IPS-15b (cell line): ENCODE measurements around the gene MTG2.

Experiments
- H3K27me3 ChIP-seq: one replicate; pipeline ENCODE4 v1.6.1; 2013; ENCODE audit warnings: low read length; ENCODE audit not compliant: control insufficient read depth, insufficient read depth
- H3K36me3 ChIP-seq: one replicate; pipeline ENCODE4 v1.6.1; 2013; ENCODE audit warnings: low read length; ENCODE audit not compliant: control insufficient read depth, insufficient read depth
- H3K4me1 ChIP-seq: one replicate; pipeline ENCODE4 v1.6.1; 2013; ENCODE audit warnings: mild to moderate bottlenecking, low read length; ENCODE audit not compliant: control insufficient read depth, insufficient read depth
- H3K4me3 ChIP-seq: one replicate; pipeline ENCODE4 v1.5.1; 2013; ENCODE audit warnings: low read depth, low read length
- H3K9ac ChIP-seq: one replicate; pipeline ENCODE4 v1.6.1; 2013; ENCODE audit warnings: low read depth, mild to moderate bottlenecking, low read length
- H3K9me3 ChIP-seq: one replicate; pipeline ENCODE4 v1.6.1; 2013; ENCODE audit warnings: mild to moderate bottlenecking, low read length; ENCODE audit not compliant: control insufficient read depth, insufficient read depth

MTG2 gene

DNA sequence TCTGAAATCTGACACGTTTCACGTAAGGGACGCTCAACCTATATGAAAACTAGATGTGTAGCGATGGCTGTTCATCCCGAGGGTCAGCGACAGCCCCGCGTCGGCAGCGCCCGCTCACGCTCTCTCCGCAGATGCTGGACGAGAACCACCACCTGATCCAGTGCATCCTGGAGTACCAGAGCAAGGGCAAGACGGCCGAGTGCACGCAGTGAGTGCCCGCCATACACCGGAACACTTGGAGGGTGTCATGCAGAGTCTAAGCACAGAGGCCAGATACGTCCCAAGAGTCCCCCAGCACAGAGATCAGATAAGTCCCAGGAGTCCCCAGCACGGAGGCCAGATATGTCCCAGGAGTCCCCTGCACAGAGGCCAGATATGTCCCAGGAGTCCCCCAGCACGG, 24.3 kb upstream of the MTG2 start:
- no peaks in the 10 kb centered on the region for H3K27me3 ChIP-seq
- H3K36me3 ChIP-seq, result peaks cover 48% of the 10 kb centered on the region
- H3K9me3 ChIP-seq, result no peaks in the 10 kb centered on the region
- H3K4me3 ChIP-seq, result no peak overlapping the region
- peaks cover 5% of the 10 kb centered on the region for H3K4me1 ChIP-seq
- H3K9ac ChIP-seq, result no peak overlapping the region

DNA sequence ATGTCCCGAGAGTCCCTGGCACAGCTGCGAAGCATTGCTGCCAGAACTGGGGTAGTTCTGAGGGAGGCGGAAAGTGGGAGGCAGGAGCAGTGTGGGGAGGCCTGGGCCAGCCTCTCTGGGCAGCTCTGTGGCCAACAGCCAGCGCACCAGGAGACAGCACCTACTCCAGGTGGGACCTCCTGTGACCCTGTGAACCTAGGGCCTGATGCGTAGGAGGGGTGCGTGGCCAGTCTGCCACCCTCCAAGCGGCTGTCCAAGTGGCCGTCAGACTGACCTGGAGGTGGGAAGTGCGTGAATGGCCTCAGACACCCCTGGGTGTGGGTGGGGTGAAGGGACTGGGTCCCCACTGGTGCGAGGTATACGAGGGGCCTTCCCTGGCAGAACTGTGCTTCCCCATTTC, 23.8 kb upstream of the MTG2 start:
- Histone ChIP-seq H3K9ac (no peak overlapping the region), H3K4me3 (no peak overlapping the region), H3K9me3 (no peaks in the 10 kb centered on the region), H3K36me3 (peaks cover 50% of the 10 kb centered on the region), H3K27me3 (no peaks in the 10 kb centered on the region), H3K4me1 (peaks cover 5% of the 10 kb centered on the region)

DNA sequence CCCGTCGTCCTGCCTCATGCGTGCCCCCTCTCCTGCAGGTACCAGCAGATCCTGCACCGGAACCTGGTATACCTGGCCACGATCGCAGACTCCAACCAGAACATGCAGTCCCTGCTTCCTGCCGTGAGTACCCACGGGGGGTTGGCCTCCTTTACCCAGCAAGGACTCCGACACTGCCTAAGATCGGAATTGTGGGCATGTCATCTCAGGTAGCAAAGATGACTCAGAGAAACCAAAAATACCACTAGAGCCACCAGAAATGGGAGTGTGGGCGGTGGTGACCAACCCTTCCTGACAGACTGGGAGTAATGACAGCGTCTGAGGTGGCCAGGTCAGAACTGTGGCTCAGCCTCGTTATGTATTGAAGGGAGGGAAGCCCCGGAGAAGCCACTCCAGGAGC, 23.0 kb upstream of the MTG2 start:
- Histone ChIP-seq H3K36me3 (peaks cover 53% of the 10 kb centered on the region), H3K4me1 (peaks cover 5% of the 10 kb centered on the region)

DNA sequence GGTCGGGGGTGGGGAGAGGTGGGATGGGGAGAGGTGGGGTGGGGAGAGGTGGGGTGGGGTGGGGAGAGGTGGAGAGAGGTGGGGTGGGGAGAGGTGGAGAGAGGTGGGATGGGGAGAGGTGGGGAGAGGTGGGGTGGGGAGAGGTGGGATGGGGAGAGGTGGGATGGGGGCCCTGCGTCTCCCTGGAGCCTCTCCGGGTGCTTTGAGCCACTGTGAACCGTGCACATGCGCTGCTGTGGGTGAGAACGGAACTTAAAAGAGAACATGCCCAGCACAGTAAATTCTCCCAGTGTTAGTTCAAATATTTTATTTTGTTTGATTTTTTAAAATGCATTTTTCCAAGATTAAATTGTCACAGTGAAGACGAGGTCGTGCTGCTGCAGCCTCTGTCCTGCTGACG, 22.6 kb upstream of the MTG2 start:
- Histone ChIP-seq H3K9ac (no peak overlapping the region), H3K9me3 (no peaks in the 10 kb centered on the region), H3K4me3 (no peak overlapping the region), H3K4me1 (peaks cover 5% of the 10 kb centered on the region), H3K36me3 (peaks cover 55% of the 10 kb centered on the region), H3K27me3 (no peaks in the 10 kb centered on the region)

More for the DNA sequence above, 23.0 kb upstream of the MTG2 start:
- Histone ChIP-seq H3K9me3 (no peaks in the 10 kb centered on the region), H3K9ac (no peak overlapping the region), H3K4me3 (no peak overlapping the region), H3K27me3 (no peaks in the 10 kb centered on the region)

DNA sequence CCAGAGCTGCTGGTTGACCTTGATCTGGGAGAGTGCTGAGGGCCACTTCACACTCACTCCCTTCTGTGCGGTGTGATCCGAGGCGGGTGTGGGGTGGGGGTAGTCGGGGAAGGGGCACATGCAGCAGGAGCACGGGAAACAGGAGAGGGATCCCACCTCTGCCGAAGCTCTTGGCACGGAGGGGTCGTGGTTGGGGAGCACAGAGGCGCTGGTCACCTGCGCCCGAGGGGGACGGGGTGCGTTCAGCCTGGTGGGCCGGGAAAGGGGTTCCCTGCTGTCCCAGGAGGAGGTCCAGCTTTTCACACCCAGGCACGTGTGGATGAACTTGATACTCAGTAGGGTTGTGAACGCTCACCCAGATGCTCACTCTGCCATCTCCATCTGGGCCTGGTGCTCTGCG, 22.0 kb upstream of the MTG2 start:
- no peaks in the 10 kb centered on the region for H3K9me3 ChIP-seq
- peaks cover 2% of the 10 kb centered on the region for H3K4me1 ChIP-seq
- H3K27me3 ChIP-seq, result no peaks in the 10 kb centered on the region
- peaks cover 58% of the 10 kb centered on the region for H3K36me3 ChIP-seq
- no peak overlapping the region for H3K9ac ChIP-seq
- no peak overlapping the region for H3K4me3 ChIP-seq

DNA sequence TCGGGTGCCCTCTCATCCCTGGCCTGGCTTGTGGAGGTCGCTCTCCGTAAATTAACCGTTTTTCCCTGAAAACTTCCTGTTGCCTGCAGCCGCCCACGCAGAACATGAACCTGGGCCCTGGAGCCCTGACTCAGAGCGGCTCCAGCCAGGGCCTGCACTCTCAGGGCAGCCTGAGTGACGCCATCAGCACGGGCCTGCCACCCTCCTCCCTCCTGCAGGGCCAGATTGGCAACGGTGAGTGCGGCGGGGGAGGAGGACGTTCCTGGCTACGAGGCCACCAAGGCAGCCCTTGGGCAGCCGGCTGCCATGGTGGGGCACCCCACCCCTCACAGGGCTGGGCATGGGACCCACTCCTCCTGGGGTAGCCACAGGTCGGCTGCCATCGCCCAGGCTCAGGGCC, 21.5 kb upstream of the MTG2 start:
- no peaks in the 10 kb centered on the region for H3K27me3 ChIP-seq
- no peak overlapping the region for H3K4me3 ChIP-seq
- H3K9me3 ChIP-seq, result no peaks in the 10 kb centered on the region
- H3K4me1 ChIP-seq, result peaks cover 2% of the 10 kb centered on the region
- peaks cover 63% of the 10 kb centered on the region for H3K36me3 ChIP-seq
- H3K9ac ChIP-seq, result no peak overlapping the region

DNA sequence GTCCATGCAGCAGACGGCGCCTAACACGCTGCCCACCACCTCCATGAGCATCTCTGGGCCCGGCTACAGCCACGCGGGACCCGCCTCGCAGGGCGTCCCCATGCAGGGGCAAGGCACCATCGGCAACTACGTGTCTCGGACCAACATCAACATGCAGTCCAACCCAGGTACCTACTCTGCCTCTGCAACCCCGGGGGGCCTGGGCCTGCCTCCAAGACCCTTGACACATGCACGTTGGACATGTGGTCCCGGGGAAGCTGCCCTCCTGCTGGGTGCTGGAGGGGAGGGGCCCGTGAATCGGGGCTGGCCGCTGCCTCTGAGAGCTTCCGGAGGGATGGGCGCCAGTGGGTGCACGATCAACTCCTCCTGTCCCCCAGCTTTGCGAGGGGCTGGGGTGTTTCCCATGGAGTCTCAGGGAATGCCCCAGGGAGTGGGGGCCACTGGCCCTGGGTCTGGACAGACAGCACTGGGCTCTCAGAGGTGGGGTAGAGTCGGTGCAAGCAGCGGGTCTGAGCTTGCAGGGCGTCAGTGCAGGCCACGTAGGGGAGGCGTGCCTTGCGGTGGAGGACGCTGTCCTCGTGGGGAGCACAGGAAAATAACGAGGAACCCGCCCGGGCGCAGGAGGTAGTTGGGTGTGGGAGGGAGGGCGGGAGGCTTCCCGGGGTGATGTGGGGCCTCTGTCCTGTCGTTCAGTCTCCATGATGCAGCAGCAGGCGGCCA, 19.9 kb upstream of the MTG2 start:
- Histone ChIP-seq H3K4me1 (no peaks in the 10 kb centered on the region), H3K4me3 (no peak overlapping the region), H3K27me3 (no peaks in the 10 kb centered on the region), H3K36me3 (peaks cover 63% of the 10 kb centered on the region), H3K9me3 (no peaks in the 10 kb centered on the region), H3K9ac (no peak overlapping the region)

DNA sequence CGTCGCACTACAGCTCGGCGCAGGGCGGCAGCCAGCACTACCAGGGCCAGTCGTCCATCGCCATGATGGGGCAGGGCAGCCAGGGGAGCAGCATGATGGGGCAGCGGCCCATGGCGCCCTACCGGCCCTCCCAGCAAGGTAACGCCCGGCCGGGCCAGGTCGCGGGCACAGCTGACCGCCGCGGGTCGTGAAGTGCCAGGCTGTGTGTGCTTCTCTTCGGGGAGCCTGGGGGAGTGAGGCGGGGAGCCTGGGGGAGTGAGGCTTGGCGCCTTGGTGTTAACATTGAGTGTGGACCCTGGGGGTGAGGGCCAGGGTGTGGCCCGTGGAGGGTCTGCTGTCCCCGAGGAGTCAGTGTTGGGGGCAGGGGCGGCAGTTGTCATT, 19.4 kb upstream of the MTG2 start:
- peaks cover 68% of the 10 kb centered on the region for H3K36me3 ChIP-seq
- no peaks in the 10 kb centered on the region for H3K4me1 ChIP-seq
- no peak overlapping the region for H3K4me3 ChIP-seq

DNA sequence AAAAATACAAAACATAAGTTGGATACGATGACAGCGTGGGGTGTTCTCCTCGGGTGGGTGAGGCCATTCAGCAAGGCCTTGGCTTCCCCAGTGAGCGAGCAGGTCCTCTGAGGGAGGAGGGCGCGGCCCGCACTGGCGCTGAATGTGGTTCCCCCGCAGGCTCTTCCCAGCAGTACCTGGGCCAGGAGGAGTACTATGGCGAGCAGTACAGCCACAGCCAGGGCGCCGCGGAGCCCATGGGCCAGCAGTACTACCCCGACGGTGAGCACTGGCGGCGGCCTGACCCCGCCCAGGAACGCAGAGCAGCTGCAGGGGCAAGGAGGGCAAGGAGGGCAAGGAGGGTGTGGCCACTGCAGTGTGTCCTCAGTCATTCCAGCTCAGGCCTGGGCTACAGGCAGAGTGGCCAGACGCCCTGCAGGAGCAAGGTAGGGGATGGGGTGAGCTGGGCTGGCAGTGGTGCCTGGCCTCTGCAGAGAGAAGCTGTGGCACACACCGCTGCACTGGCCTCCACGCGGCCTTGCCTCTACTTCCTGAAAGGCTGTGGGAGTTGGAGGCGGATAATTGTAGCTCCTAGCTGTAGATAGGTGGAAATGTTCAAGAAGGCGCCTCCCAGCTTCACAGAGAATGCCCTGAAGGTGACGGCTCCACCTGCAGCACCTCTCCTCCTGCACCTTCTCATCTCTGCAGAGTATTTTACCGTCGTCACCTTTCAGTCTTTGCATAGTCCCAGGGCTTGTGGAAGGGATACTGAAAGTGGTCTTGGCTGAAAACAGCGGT, 18.7 kb upstream of the MTG2 start:
- Histone ChIP-seq H3K9ac (no peak overlapping the region), H3K27me3 (no peaks in the 10 kb centered on the region), H3K36me3 (peaks cover 67% of the 10 kb centered on the region), H3K9me3 (no peaks in the 10 kb centered on the region), H3K4me1 (no peaks in the 10 kb centered on the region), H3K4me3 (no peak overlapping the region)

More for the DNA sequence above, 19.4 kb upstream of the MTG2 start:
- Histone ChIP-seq H3K27me3 (no peaks in the 10 kb centered on the region), H3K9me3 (no peaks in the 10 kb centered on the region), H3K9ac (no peak overlapping the region)

DNA sequence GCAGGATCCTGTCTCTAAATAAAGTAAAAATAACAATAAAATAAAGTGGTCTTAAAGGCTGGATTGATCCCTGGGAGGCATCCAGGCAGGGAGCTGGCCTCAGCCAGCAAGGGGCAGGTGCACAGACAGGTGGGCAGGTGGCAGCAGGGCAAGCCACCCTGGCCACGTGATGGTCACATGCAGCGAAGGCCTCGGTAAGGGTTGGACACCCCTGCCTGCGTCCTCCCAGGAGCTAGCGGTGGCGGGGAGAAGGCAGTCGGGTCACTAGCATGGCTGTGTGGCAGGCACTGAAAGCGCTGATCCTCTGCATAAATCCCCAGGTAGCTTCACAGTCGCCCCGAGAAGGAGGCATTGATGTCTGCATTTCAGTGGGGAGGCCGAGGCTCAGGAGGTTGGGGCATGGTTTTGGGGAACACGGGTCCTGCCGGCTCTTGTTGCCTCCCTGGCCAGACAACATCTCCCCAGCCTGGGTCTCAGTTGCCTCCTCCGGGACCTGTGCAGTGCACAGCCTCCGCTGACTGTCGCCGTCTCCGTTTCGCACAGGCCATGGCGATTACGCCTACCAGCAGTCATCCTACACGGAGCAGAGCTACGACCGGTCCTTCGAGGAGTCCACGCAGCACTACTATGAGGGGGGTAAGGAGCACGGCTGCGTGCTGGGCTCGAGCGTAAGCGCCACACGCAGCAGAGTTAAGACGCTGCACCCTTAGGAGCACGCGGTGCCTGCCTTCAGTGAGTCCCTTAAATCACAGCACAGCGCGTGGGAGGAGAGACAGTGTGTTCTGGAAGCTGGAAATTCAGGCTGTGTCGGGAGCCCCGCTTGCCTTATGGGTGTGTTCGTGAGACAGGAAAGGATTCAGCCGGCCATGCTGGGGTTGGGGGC, 17.7 kb upstream of the MTG2 start:
- peaks cover 62% of the 10 kb centered on the region for H3K36me3 ChIP-seq
- no peaks in the 10 kb centered on the region for H3K4me1 ChIP-seq

DNA sequence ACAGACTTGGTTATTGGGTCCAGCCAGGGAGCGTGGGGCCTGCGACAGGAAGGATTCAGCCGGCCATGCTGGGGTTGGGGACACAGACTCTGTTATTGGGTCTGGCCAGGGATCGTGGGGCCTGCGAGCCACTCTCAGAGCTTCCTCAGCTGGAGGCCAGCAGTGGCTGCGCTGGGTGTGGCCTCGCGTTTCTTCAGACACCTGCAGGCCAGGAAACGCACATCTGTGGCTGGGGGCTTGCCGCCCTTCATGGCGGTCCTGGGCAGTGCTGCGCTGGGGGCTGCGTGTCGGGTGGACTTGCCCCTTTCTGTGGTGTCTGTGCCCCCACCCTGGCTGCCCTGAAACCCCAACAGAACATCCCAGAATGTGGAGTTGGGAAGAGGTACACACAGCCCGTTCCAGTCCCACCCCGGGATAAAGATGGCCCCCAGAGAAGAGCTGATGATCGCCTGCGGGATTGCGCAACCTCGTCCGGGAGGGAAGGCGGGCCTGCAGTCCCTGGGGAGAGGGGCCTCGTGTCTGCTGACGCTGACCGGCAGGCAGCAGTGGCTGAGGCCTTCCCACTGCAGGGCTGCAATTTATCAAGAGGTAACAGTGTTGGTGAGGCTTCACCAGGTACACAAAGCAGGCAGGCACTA, 16.9 kb upstream of the MTG2 start:
- no peak overlapping the region for H3K9ac ChIP-seq
- H3K36me3 ChIP-seq, result peaks cover 61% of the 10 kb centered on the region
- no peaks in the 10 kb centered on the region for H3K4me1 ChIP-seq
- H3K4me3 ChIP-seq, result no peak overlapping the region
- H3K9me3 ChIP-seq, result no peaks in the 10 kb centered on the region
- H3K27me3 ChIP-seq, result no peaks in the 10 kb centered on the region

More for the DNA sequence above, 17.7 kb upstream of the MTG2 start:
- Histone ChIP-seq H3K9me3 (no peaks in the 10 kb centered on the region), H3K4me3 (no peak overlapping the region), H3K9ac (no peak overlapping the region), H3K27me3 (no peaks in the 10 kb centered on the region)
